Psoas muscle (tissue), 8 donors: ENCODE results near the gene PCDHB6. TPM values are rescaled to one million over a fixed set of nuclear protein-coding genes. Genes with fewer than 3 reads are reported as not detected.
A peak's percentile ranks its signal among the peaks of the same experiment; 100 is the strongest.
"Not testable (repeated sequence)": the region's sequence is repeated elsewhere in the genome, so short reads cannot be mapped to it uniquely, and the experiment has no call there.

Source experiments
- ATAC-seq, 4 donors: fragments of 200-7000 bp; cut with Tn5 transposase; one replicate each; pipeline ENCODE4 v1.9.1; 2020; ENCODE audit warnings: moderate library complexity in 3 of 4, mild to moderate bottlenecking in 2 of 4
- DNase-seq, 2 donors: peaks; one replicate each; pipeline ENCODE4 v3.0.0-alpha.2; 2020
- H3K27ac ChIP-seq: fragments of 200-600 bp; one replicate; pipeline ENCODE4 v1.8.0; 2022
- H3K27me3 ChIP-seq, 3 donors: fragments of 200-600 bp in 1 of 3; one replicate each; pipeline versions ENCODE4 v1.6.1 to v1.8.0; 2013 to 2022; ENCODE audit warnings: low read length in 2 of 3, mild to moderate bottlenecking in 2 of 3, moderate library complexity in 1 of 3; ENCODE audit not compliant: insufficient read depth in 3 of 3
- H3K36me3 ChIP-seq, 2 donors: fragments of 200-600 bp in 1 of 2; one replicate each; pipeline versions ENCODE4 v1.6.1 to v1.8.0; 2013 to 2022; ENCODE audit warnings: low read depth in 1 of 2, mild to moderate bottlenecking in 1 of 2, moderate library complexity in 1 of 2; ENCODE audit not compliant: insufficient read depth in 1 of 2
- H3K4me1 ChIP-seq: fragments of 200-600 bp; one replicate; pipeline ENCODE4 v1.8.0; 2022
- H3K4me3 ChIP-seq: fragments of 200-600 bp; one replicate; pipeline ENCODE4 v1.8.0; 2022; ENCODE audit warnings: mild to moderate bottlenecking
- H3K9me3 ChIP-seq: fragments of 200-600 bp; one replicate; pipeline ENCODE4 v1.8.0; 2022
- WGBS, 3 donors: extraction: QIAGEN DNeasy Blood & Tissue Kit; methylation state at CpG; one replicate each; pipeline versions ENCODE4 v1.1.6 to v1.1.7; 2013; 5-methylcytosine and 5-hydroxymethylcytosine counted together
- intact Hi-C, 2 donors: fragments of 100-400 bp; cut with DNase I; formaldehyde crosslinking; loops; one replicate each; pipeline versions ENCODE4 v1.11.0 to v1.14.2; 2022
- long read RNA-seq, 2 donors: library from polyadenylated mRNA; unstranded; transcript quantifications; one replicate each; pipeline ENCODE4 v2.0.0, GENCODE V29; 2021
- polyA plus RNA-seq, 3 donors: library from polyadenylated mRNA; stranded (reverse); fragments of 200-250 nt; gene quantifications; one replicate each; pipeline ENCODE4 v1.2.3, GENCODE V29; 2013
- total RNA-seq, 4 donors: library from RNA; stranded (reverse); fragmentation: NEBNext Ultra II Directional in 2 of 4; extraction: Animal tissue kit (Norgen Biotek cat#: 25700) in 2 of 4; gene quantifications; one replicate each; pipeline versions ENCODE4 v1.2.1 to v1.2.4, GENCODE V29; 2021 to 2023
- TF ChIP-seq, protein P1 (sequence below): fragments of 200-600 bp; IDR thresholded peaks from one replicate; pipeline ENCODE4 v1.8.0; 2022; ENCODE audit warnings: antibody characterized with exemption
- donor health status: healthy with polysubstance abuse.
- donor health status: DM: no; HTN: no; CAD: no; lungs with moderate emphysema.
- donor health status: Bipolar disorder and iron deficiency.
- donor health status: healthy.
- donor health status: DM: yes; HTN: yes; CAD: no.
- donor health status: DM: no; HTN: no; CAD: no.
- donor health status: DM: no; HTN: no; CAD: no.
- donor health status: DM: yes; HTN: yes; CAD: no.

Gene PCDHB6
- total RNA-seq (under 1 TPM; 0.12 to 0.34 (median 0.23) TPM), polyA plus RNA-seq (under 1 TPM; 0.08 to 0.11 (median 0.09) TPM)
- long read RNA-seq, donor 1 = 0 reads
- long read RNA-seq, donor 2 = 0 reads

DNA sequence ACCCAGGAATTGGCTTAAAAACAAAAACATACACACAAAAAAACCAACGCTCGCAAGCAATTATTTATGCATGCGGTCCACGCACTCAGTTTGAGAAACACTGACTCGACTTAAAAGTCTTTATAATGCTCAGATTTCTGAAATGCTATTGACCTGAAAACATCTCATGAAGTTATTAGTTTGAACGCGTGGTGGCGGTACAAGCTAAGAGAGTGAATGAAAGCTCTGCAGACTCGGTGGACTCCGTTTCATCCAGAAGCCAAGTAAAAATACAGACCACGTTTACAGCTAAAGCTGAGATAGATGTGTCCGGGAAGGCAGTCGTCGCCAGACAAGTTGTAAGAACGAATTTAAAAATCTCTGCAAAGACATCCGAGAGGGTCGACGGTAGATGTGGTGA lies at the start of gene PCDHB6:
Gene PCDHB6, plus strand, starts transcription at position 246 of the 400 bp plus-strand sequence. CDS start 201 bp downstream, outside the sequence.
- Histone ChIP-seq H3K4me3 (peak within 1 kb of the TSS; percentile 27), H3K27me3 (peaks cover 0 to 7% (median 5%) of the 10 kb centered on the region in 3 donors), H3K27ac (no peak within 1 kb of the TSS), H3K9me3 (peaks cover 3% of the 10 kb centered on the region), H3K4me1 (no peaks in the 10 kb centered on the region), H3K36me3 (no peaks in the 10 kb centered on the region)
- ATAC-seq (no peak), DNase-seq (no peak)
- intact Hi-C loops = no loop called here
- TF ChIP-seq, protein P1, sequence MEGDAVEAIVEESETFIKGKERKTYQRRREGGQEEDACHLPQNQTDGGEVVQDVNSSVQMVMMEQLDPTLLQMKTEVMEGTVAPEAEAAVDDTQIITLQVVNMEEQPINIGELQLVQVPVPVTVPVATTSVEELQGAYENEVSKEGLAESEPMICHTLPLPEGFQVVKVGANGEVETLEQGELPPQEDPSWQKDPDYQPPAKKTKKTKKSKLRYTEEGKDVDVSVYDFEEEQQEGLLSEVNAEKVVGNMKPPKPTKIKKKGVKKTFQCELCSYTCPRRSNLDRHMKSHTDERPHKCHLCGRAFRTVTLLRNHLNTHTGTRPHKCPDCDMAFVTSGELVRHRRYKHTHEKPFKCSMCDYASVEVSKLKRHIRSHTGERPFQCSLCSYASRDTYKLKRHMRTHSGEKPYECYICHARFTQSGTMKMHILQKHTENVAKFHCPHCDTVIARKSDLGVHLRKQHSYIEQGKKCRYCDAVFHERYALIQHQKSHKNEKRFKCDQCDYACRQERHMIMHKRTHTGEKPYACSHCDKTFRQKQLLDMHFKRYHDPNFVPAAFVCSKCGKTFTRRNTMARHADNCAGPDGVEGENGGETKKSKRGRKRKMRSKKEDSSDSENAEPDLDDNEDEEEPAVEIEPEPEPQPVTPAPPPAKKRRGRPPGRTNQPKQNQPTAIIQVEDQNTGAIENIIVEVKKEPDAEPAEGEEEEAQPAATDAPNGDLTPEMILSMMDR = no peak
- WGBS, 3 donors = 9 to 13% (median 12%) methylated on average over 18 of the region's 18 CpGs

DNA sequence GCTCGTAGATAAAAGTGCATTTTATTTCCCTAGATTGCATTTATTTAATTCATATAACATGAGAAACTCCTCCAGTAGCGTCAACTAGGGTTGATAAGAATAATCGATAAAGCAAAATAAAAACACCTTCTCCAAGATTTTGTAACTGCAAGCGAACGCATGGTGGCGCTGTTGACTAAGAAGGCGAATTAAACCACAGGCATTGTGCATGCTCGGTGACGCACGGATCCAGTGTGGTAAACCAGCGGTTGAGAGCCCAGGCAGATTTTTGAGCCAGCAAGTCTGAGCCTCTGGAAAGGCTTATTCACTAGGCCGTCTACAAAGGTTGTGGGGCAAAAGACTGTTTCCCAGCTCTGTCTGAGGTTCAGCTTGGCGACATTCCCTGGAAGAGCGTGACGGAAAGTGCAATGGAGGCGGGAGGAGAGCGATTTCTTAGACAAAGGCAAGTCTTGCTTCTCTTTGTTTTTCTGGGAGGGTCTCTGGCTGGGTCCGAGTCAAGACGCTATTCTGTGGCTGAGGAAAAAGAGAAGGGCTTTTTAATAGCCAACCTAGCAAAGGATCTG lies 49.5 kb upstream of the PCDHB6 start, which contains the start of gene PCDHB3:
Gene PCDHB3, plus strand, starts transcription at position 231 of the 563 bp plus-strand sequence. Its CDS starts 177 bp downstream, at position 408.
- H3K9me3 ChIP-seq = no peaks in the 10 kb centered on the region

GRCh38 chr5:141101059-141101458 lies 48.8 kb upstream of the PCDHB6 start:
- intact Hi-C loops = no loop called here
- H3K36me3 ChIP-seq = no peaks in the 10 kb centered on the region
- ATAC-seq = peak in 2 of 4 donors; percentile 34 to 49
- DNase-seq = no peak
- no peaks in the 10 kb centered on the region for H3K9me3 ChIP-seq
- H3K27ac ChIP-seq = no peak overlapping the region
- WGBS, 3 donors = 29 to 35% (median 32%) methylated on average over 20 of the region's 20 CpGs
- TF ChIP-seq, protein P1 = no peak
- H3K4me3 ChIP-seq = peak overlapping the region; percentile 55
- no peaks in the 10 kb centered on the region for H3K4me1 ChIP-seq
- peaks cover 0 to 16% (median 2%) of the 10 kb centered on the region in 3 donors for H3K27me3 ChIP-seq

More for the DNA sequence above, 49.5 kb upstream of the PCDHB6 start, which contains the start of gene PCDHB3:
- Histone ChIP-seq H3K4me1 (no peaks in the 10 kb centered on the region), H3K27ac (no peak within 1 kb of the TSS), H3K4me3 (peak within 1 kb of the TSS; percentile 55), H3K27me3 (peaks cover 0 to 19% (median 2%) of the 10 kb centered on the region in 3 donors), H3K36me3 (no peaks in the 10 kb centered on the region)
- 11 to 17% (median 16%) methylated on average over 19 of the region's 19 CpGs for WGBS, 3 donors
- peak; percentile 29 to 65 for DNase-seq
- TF ChIP-seq, protein P1 = peak; percentile 42
- peak; percentile 63 to 80 (median 71) for ATAC-seq
- intact Hi-C loops = no loop called here

- H3K27ac ChIP-seq, H3K9me3 ChIP-seq, DNase-seq, intact Hi-C loops, ATAC-seq, H3K36me3 ChIP-seq, H3K4me3 ChIP-seq, H3K4me1 ChIP-seq: not testable (repeated sequence)
- 37 to 40% (median 39%) methylated on average over 20 to 39 of the region's 39 CpGs for WGBS, 3 donors
- peaks cover 0 to 16% (median 2%) of the 10 kb centered on the region in 3 donors for H3K27me3 ChIP-seq
These were observed 47.8 kb upstream of the PCDHB6 start for GRCh38 chr5:141102070-141102469.

DNA sequence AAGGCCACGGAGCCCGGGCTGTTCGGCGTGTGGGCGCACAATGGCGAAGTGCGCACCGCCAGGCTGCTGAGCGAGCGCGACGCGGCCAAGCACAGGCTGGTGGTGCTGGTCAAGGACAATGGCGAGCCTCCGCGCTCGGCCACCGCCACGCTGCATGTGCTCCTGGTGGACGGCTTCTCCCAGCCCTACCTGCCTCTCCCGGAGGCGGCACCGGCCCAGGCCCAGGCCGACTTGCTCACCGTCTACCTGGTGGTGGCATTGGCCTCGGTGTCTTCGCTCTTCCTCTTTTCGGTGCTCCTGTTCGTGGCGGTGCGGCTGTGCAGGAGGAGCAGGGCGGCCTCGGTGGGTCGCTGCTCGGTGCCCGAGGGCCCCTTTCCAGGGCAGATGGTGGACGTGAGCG lies 47.4 kb upstream of the PCDHB6 start:
- H3K27me3 ChIP-seq = peaks cover 0 to 13% (median 2%) of the 10 kb centered on the region in 3 donors
- 35 to 43% (median 41%) methylated on average over 16 to 33 of the region's 38 CpGs for WGBS, 3 donors

More for the DNA sequence above, 47.4 kb upstream of the PCDHB6 start:
- ATAC-seq, H3K9me3 ChIP-seq, H3K4me3 ChIP-seq, H3K27ac ChIP-seq, intact Hi-C loops, DNase-seq, H3K4me1 ChIP-seq, H3K36me3 ChIP-seq: not testable (repeated sequence)
